Stimulated activated CD8-positive, alpha-beta memory T cell treated with anti-CD3 and anti-CD28 coated beads, Interleukin-4, amount 100 ng/mL, for 4 hours (primary cell): ENCODE data around the gene HELZ.
"Not testable (repeated sequence)": the region's sequence is repeated elsewhere in the genome, so short reads cannot be mapped to it uniquely, and the experiment has no call there.

Source experiments
- DNase-seq, 2 donors: peaks; one replicate each; pipeline ENCODE4 v3.0.0-alpha.2; 2020; ENCODE audit warnings: low read depth in 2 of 2, low spot score in 1 of 2

The HELZ gene

GRCh38 chr17:67123699-67124098 is 121.3 kb downstream of the HELZ start:
- no peak for DNase-seq

GRCh38 chr17:67121316-67121891 is 123.6 kb downstream of the HELZ start:
- DNase-seq = no peak

GRCh38 chr17:67119102-67119501 is 125.9 kb downstream of the HELZ start:
- DNase-seq = no peak

GRCh38 chr17:67116045-67116575 is 128.9 kb downstream of the HELZ start:
- DNase-seq = no peak

- DNase-seq = no peak
Measured at GRCh38 chr17:67115401-67115800, 129.6 kb downstream of the HELZ start.

- DNase-seq = no peak
Measured at GRCh38 chr17:67113486-67113885, 131.5 kb downstream of the HELZ start.

GRCh38 chr17:67111808-67112207 is 133.2 kb downstream of the HELZ start:
- DNase-seq = no peak

GRCh38 chr17:67111327-67111726 is 133.7 kb downstream of the HELZ start:
- DNase-seq = no peak

- DNase-seq = no peak
Measured at GRCh38 chr17:67110619-67111018, 134.4 kb downstream of the HELZ start.

- DNase-seq = no peak
Measured at GRCh38 chr17:67109111-67109510, 135.9 kb downstream of the HELZ start.

GRCh38 chr17:67107811-67108775 is 136.9 kb downstream of the HELZ start:
- DNase-seq = no peak

GRCh38 chr17:67107171-67107570 is 137.8 kb downstream of the HELZ start:
- no peak for DNase-seq

GRCh38 chr17:67105213-67105612 is 139.8 kb downstream of the HELZ start:
- DNase-seq = no peak

GRCh38 chr17:67104641-67105040 is 140.4 kb downstream of the HELZ start:
- not testable (repeated sequence) for DNase-seq

GRCh38 chr17:67098006-67098405 is 147.0 kb downstream of the HELZ start:
- no peak for DNase-seq

- no peak for DNase-seq
Measured at GRCh38 chr17:67096609-67097008, 148.4 kb downstream of the HELZ start.

- no peak for DNase-seq
Measured at GRCh38 chr17:67095803-67096202, 149.2 kb downstream of the HELZ start.

- DNase-seq = not testable (repeated sequence)
Measured at GRCh38 chr17:67095291-67095690, 149.7 kb downstream of the HELZ start.

- DNase-seq = no peak
Measured at GRCh38 chr17:67093348-67093747, 151.6 kb downstream of the HELZ start.

- DNase-seq = not testable (repeated sequence)
Measured at GRCh38 chr17:67092710-67093109, 152.3 kb downstream of the HELZ start.

GRCh38 chr17:67092291-67092690 is 152.7 kb downstream of the HELZ start:
- no peak for DNase-seq

- DNase-seq = no peak
Measured at GRCh38 chr17:67090341-67090740, 154.7 kb downstream of the HELZ start.
